ENCODE data around the gene TOPBP1. TPM values are rescaled to one million over a fixed set of nuclear protein-coding genes. Genes with fewer than 3 reads are reported as not detected.
A peak's percentile ranks its signal among the peaks of the same experiment; 100 is the strongest.
"Not testable (repeated sequence)": the region's sequence is repeated elsewhere in the genome, so short reads cannot be mapped to it uniquely, and the experiment has no call there.

Gene TOPBP1
- total RNA-seq, 1 experiment from 2014 or later = 34.3 TPM

- no peak for ATAC-seq
- H3K4me3 Mint-ChIP-seq = no peak overlapping the region
Measured at GRCh38 chr3:133670525-133670995, 8.8 kb upstream of the TOPBP1 start.

GRCh38 chr3:133669949-133670524 lies 8.3 kb upstream of the TOPBP1 start:
- no peak for ATAC-seq
- Mint-ChIP-seq H3K4me3 (no peak overlapping the region), H3K36me3 (no peaks in the 10 kb centered on the region), H3K27me3 (ENCODE audit: low read depth) (peaks cover 33% of the 10 kb centered on the region), H3K27ac (no peak overlapping the region), H3K9me3 (no peaks in the 10 kb centered on the region), H3K4me1 (no peaks in the 10 kb centered on the region; the same call in 1 of the 2 replicates)
- TF ChIP-seq NR2C2 (CRISPR knock-in tag; IDR thresholded peaks at IDR 0.05) (no peak), E2F1 (CRISPR knock-in tag; IDR thresholded peaks at IDR 0.05) (no peak), HMGA2 (CRISPR knock-in tag; IDR thresholded peaks at IDR 0.05) (no peak), GABPB1 (CRISPR knock-in tag; IDR thresholded peaks at IDR 0.05) (no peak)
- TF ChIP-seq, protein P1, sequence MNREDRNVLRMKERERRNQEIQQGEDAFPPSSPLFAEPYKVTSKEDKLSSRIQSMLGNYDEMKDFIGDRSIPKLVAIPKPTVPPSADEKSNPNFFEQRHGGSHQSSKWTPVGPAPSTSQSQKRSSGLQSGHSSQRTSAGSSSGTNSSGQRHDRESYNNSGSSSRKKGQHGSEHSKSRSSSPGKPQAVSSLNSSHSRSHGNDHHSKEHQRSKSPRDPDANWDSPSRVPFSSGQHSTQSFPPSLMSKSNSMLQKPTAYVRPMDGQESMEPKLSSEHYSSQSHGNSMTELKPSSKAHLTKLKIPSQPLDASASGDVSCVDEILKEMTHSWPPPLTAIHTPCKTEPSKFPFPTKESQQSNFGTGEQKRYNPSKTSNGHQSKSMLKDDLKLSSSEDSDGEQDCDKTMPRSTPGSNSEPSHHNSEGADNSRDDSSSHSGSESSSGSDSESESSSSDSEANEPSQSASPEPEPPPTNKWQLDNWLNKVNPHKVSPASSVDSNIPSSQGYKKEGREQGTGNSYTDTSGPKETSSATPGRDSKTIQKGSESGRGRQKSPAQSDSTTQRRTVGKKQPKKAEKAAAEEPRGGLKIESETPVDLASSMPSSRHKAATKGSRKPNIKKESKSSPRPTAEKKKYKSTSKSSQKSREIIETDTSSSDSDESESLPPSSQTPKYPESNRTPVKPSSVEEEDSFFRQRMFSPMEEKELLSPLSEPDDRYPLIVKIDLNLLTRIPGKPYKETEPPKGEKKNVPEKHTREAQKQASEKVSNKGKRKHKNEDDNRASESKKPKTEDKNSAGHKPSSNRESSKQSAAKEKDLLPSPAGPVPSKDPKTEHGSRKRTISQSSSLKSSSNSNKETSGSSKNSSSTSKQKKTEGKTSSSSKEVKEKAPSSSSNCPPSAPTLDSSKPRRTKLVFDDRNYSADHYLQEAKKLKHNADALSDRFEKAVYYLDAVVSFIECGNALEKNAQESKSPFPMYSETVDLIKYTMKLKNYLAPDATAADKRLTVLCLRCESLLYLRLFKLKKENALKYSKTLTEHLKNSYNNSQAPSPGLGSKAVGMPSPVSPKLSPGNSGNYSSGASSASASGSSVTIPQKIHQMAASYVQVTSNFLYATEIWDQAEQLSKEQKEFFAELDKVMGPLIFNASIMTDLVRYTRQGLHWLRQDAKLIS (CRISPR knock-in tag; IDR thresholded peaks at IDR 0.05; ENCODE audit: borderline replicate concordance) = no peak
- TF ChIP-seq, protein P2, sequence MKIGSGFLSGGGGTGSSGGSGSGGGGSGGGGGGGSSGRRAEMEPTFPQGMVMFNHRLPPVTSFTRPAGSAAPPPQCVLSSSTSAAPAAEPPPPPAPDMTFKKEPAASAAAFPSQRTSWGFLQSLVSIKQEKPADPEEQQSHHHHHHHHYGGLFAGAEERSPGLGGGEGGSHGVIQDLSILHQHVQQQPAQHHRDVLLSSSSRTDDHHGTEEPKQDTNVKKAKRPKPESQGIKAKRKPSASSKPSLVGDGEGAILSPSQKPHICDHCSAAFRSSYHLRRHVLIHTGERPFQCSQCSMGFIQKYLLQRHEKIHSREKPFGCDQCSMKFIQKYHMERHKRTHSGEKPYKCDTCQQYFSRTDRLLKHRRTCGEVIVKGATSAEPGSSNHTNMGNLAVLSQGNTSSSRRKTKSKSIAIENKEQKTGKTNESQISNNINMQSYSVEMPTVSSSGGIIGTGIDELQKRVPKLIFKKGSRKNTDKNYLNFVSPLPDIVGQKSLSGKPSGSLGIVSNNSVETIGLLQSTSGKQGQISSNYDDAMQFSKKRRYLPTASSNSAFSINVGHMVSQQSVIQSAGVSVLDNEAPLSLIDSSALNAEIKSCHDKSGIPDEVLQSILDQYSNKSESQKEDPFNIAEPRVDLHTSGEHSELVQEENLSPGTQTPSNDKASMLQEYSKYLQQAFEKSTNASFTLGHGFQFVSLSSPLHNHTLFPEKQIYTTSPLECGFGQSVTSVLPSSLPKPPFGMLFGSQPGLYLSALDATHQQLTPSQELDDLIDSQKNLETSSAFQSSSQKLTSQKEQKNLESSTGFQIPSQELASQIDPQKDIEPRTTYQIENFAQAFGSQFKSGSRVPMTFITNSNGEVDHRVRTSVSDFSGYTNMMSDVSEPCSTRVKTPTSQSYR (CRISPR knock-in tag; IDR thresholded peaks at IDR 0.05) = no peak
- TF ChIP-seq, protein P3, sequence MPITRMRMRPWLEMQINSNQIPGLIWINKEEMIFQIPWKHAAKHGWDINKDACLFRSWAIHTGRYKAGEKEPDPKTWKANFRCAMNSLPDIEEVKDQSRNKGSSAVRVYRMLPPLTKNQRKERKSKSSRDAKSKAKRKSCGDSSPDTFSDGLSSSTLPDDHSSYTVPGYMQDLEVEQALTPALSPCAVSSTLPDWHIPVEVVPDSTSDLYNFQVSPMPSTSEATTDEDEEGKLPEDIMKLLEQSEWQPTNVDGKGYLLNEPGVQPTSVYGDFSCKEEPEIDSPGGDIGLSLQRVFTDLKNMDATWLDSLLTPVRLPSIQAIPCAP (CRISPR knock-in tag; IDR thresholded peaks at IDR 0.05) = no peak
- no peak for DNase-seq (ENCODE audit: low spot score)
- CTCF ChIA-PET = no interaction called here
- POLR2A ChIA-PET = no interaction called here

More at GRCh38 chr3:133670525-133670995, 8.8 kb upstream of the TOPBP1 start:
- Mint-ChIP-seq H3K27me3 (ENCODE audit: low read depth) (peaks cover 39% of the 10 kb centered on the region), H3K9me3 (no peaks in the 10 kb centered on the region), H3K27ac (no peak overlapping the region), H3K36me3 (no peaks in the 10 kb centered on the region), H3K4me1 (peaks cover 3% of the 10 kb centered on the region; the same call in 1 of the 2 replicates)
- POLR2A ChIA-PET = no interaction called here
- TF ChIP-seq EMX1 (CRISPR knock-in tag; IDR thresholded peaks at IDR 0.05) (no peak), GABPB1 (CRISPR knock-in tag; IDR thresholded peaks at IDR 0.05) (0 out of 2 replicates have a peak, but pooled peaks have one; percentile 18)
- CTCF ChIA-PET = no interaction called here
- DNase-seq (ENCODE audit: low spot score) = no peak

DNA sequence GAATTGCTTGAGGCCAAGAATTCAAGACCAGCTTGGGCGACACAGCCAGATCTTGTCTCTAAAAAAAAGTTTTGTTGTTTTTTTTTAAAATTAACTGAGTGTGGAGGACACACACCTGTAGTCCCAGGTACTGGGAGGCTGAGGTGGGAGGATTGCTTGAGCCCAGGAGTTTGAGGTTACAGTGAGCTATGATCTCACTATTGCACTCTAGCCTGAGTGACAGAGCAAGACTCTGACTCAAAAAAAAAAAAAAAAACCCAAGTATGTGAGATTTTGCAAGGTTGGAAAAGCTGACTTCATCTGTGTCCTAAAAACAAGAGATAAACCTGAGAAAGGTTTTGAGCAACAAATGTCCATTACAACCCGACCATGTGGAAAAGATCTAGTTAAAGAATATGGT lies 5.4 kb upstream of the TOPBP1 start:
- TF ChIP-seq ZNF532 (CRISPR knock-in tag; IDR thresholded peaks at IDR 0.05; ENCODE audit: borderline replicate concordance) = no peak
- TF ChIP-seq, protein P3 (CRISPR knock-in tag; IDR thresholded peaks at IDR 0.05) = no peak
- no peaks in the 10 kb centered on the region for H3K9me3 Mint-ChIP-seq
- no peak overlapping the region for H3K4me3 Mint-ChIP-seq
- POLR2A ChIA-PET = no interaction called here
- no peak for ATAC-seq
- H3K27ac Mint-ChIP-seq = no peak overlapping the region
- DNase-seq (ENCODE audit: low spot score) = no peak
- peaks cover 12% of the 10 kb centered on the region for H3K4me1 Mint-ChIP-seq
- CTCF ChIA-PET = no interaction called here
- no peaks in the 10 kb centered on the region for H3K36me3 Mint-ChIP-seq
- H3K27me3 Mint-ChIP-seq (ENCODE audit: low read depth) = peaks cover 7% of the 10 kb centered on the region

GRCh38 chr3:133665188-133665587 lies 3.4 kb upstream of the TOPBP1 start:
- POLR2A ChIA-PET, ATAC-seq, CTCF ChIA-PET: not testable (repeated sequence)

More at GRCh38 chr3:133665188-133665587, 3.4 kb upstream of the TOPBP1 start:
- H3K4me1 Mint-ChIP-seq = peaks cover 18% of the 10 kb centered on the region
- H3K36me3 Mint-ChIP-seq; H3K27ac Mint-ChIP-seq; H3K9me3 Mint-ChIP-seq; H3K4me3 Mint-ChIP-seq; H3K27me3 Mint-ChIP-seq (ENCODE audit: low read depth); DNase-seq (ENCODE audit: low spot score): not testable (repeated sequence)
